ENCODE data around the gene MISP. TPM values are rescaled to one million over a fixed set of nuclear protein-coding genes. Genes with fewer than 3 reads are reported as not detected.

The MISP gene
- total RNA-seq, 1 donor = 0.09 TPM

GRCh38 chr19:763869-764268 is 13.0 kb downstream of the MISP start:
- TF ChIP-seq, protein P1, sequence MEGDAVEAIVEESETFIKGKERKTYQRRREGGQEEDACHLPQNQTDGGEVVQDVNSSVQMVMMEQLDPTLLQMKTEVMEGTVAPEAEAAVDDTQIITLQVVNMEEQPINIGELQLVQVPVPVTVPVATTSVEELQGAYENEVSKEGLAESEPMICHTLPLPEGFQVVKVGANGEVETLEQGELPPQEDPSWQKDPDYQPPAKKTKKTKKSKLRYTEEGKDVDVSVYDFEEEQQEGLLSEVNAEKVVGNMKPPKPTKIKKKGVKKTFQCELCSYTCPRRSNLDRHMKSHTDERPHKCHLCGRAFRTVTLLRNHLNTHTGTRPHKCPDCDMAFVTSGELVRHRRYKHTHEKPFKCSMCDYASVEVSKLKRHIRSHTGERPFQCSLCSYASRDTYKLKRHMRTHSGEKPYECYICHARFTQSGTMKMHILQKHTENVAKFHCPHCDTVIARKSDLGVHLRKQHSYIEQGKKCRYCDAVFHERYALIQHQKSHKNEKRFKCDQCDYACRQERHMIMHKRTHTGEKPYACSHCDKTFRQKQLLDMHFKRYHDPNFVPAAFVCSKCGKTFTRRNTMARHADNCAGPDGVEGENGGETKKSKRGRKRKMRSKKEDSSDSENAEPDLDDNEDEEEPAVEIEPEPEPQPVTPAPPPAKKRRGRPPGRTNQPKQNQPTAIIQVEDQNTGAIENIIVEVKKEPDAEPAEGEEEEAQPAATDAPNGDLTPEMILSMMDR (IDR thresholded peaks at IDR 0.05; ENCODE audit: insufficient read depth, low read length) = no peak
- no peak for DNase-seq (ENCODE audit: low read depth)

DNA sequence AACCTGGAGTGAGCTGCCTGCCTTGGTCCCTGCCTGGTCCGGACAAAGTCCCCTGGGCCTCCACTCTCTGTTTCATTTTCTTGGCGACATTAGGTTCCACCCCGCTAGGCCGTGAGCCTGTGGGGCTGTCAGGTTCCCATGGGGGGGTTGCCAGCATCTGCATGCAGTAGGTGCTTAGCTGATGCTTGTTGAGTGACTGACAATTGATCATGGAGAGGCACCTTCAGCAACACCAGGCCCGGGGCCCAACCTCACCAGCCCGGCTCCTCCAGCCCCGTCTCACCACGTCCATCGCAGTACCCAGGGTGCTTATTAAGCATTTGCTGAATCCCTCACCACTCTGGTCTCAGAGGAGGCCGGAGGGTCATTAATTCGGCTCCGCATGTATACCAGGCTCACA is 13.4 kb downstream of the MISP start:
- TF ChIP-seq, protein P1 (IDR thresholded peaks at IDR 0.05; ENCODE audit: insufficient read depth, low read length) = no peak
- no peak for DNase-seq (ENCODE audit: low read depth)
- H3K4me3 ChIP-seq (ENCODE audit: low read depth, low read length) = no peak overlapping the region

More at GRCh38 chr19:763869-764268, 13.0 kb downstream of the MISP start:
- H3K4me3 ChIP-seq (ENCODE audit: low read depth, low read length) = no peak overlapping the region

- TF ChIP-seq, protein P1 (IDR thresholded peaks at IDR 0.05; ENCODE audit: insufficient read depth, low read length) = no peak
- DNase-seq (ENCODE audit: low read depth) = no peak
- no peak overlapping the region for H3K4me3 ChIP-seq (ENCODE audit: low read depth, low read length)
Observed at GRCh38 chr19:765179-765738, 14.3 kb downstream of the MISP start.

DNA sequence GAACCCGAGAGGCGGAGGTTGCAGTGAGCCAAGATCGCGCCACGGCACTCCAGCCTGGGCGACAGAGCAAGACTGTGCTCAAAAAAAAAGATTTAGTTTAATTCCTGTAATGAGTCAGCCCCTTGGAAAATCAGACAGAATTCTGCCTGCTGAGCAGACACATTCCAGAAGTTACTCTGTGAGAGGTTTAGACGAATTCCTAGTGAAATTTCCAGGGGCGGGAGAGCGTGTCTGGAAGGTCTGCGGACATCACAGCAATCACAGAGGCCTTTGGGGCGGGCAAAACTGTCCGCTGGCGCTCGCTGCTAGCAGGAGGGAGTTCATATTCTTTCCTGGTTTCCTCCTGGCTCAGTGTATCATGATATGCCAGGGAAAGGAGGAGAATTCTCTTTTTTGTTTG is 17.5 kb downstream of the MISP start:
- peak; percentile 93 for DNase-seq (ENCODE audit: low read depth)
- TF ChIP-seq, protein P1 (IDR thresholded peaks at IDR 0.05; ENCODE audit: insufficient read depth, low read length) = no peak

GRCh38 chr19:769616-770015 is 18.7 kb downstream of the MISP start:
- no peak overlapping the region for H3K4me3 ChIP-seq (ENCODE audit: low read depth, low read length)
- no peak for DNase-seq (ENCODE audit: low read depth)
- TF ChIP-seq, protein P1 (IDR thresholded peaks at IDR 0.05; ENCODE audit: insufficient read depth, low read length) = no peak

More for the DNA sequence above, 17.5 kb downstream of the MISP start:
- no peak overlapping the region for H3K4me3 ChIP-seq (ENCODE audit: low read depth, low read length)

DNA sequence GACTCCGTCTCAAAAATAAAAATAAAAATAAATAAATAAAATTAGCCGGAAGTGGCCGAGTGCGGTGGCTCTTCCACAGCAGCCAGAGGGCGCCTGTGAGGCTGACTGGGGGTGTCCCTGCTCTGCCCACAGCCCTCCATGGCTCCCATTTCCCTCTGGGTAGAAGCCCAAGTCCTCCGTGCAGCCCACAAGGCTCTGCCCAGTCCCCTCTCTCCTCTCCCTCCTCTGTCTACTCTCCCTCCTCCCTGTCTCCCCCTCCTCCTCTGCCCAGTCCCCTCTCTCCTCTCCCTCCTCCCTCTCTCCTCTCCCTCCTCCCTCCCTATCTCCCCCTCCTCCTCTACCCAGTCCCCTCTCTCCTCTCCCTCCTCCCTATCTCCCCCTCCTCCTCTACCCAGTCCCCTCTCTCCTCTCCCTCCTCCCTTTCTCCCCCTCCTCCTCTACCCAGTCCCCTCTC is 20.4 kb downstream of the MISP start:
- no peak overlapping the region for H3K4me3 ChIP-seq (ENCODE audit: low read depth, low read length)
- TF ChIP-seq, protein P1 (IDR thresholded peaks at IDR 0.05; ENCODE audit: insufficient read depth, low read length) = peak; percentile 68
- DNase-seq (ENCODE audit: low read depth) = peak; percentile 47

GRCh38 chr19:772063-772462 is 21.2 kb downstream of the MISP start:
- H3K4me3 ChIP-seq (ENCODE audit: low read depth, low read length) = no peak overlapping the region
- TF ChIP-seq, protein P1 (IDR thresholded peaks at IDR 0.05; ENCODE audit: insufficient read depth, low read length) = no peak
- DNase-seq (ENCODE audit: low read depth) = no peak
